Stimulated activated CD4-positive, alpha-beta T cell treated with anti-CD3 and anti-CD28 coated beads, Interleukin-4, amount 100 ng/mL, for 1 hour (primary cell): ENCODE measurements around the gene SLC4A8.
"Not testable (repeated sequence)": the region's sequence is repeated elsewhere in the genome, so short reads cannot be mapped to it uniquely, and the experiment has no call there.

Source experiments
- DNase-seq: peaks from one replicate; pipeline ENCODE4 v3.0.0-alpha.2; 2020

The SLC4A8 gene

GRCh38 chr12:51482929-51483697 is 58.5 kb downstream of the SLC4A8 start:
- DNase-seq: peak; percentile 9

- no peak for DNase-seq
These were observed 59.5 kb downstream of the SLC4A8 start for GRCh38 chr12:51484119-51484518.

- no peak for DNase-seq
These were observed 63.6 kb downstream of the SLC4A8 start for GRCh38 chr12:51488281-51488680.

GRCh38 chr12:51493281-51493680 is 68.7 kb downstream of the SLC4A8 start:
- no peak for DNase-seq

GRCh38 chr12:51496895-51497294 is 72.3 kb downstream of the SLC4A8 start:
- DNase-seq: no peak

- no peak for DNase-seq
These were observed 80.2 kb downstream of the SLC4A8 start for GRCh38 chr12:51504851-51505250.

GRCh38 chr12:51505360-51506105 is 80.9 kb downstream of the SLC4A8 start:
- DNase-seq: no peak

GRCh38 chr12:51507178-51507577 is 82.5 kb downstream of the SLC4A8 start:
- no peak for DNase-seq

- DNase-seq: no peak
These were observed 83.7 kb downstream of the SLC4A8 start for GRCh38 chr12:51508285-51508684.

- no peak for DNase-seq
These were observed 87.1 kb downstream of the SLC4A8 start for GRCh38 chr12:51511546-51512260.

GRCh38 chr12:51512438-51512837 is 87.8 kb downstream of the SLC4A8 start:
- no peak for DNase-seq

GRCh38 chr12:51515037-51515436 is 90.4 kb downstream of the SLC4A8 start:
- not testable (repeated sequence) for DNase-seq

- DNase-seq: no peak
These were observed 92.7 kb downstream of the SLC4A8 start for GRCh38 chr12:51517316-51517715.

- DNase-seq: no peak
These were observed 93.2 kb downstream of the SLC4A8 start for GRCh38 chr12:51517800-51518199.

GRCh38 chr12:51519755-51520154 is 95.1 kb downstream of the SLC4A8 start:
- DNase-seq: no peak

- no peak for DNase-seq
These were observed 96.1 kb downstream of the SLC4A8 start for GRCh38 chr12:51520576-51521325.

- no peak for DNase-seq
These were observed 97.1 kb downstream of the SLC4A8 start for GRCh38 chr12:51521554-51522276.

GRCh38 chr12:51522696-51523095 is 98.1 kb downstream of the SLC4A8 start:
- DNase-seq: no peak

GRCh38 chr12:51524386-51524901 is 99.8 kb downstream of the SLC4A8 start:
- no peak for DNase-seq

- no peak for DNase-seq
These were observed 100.9 kb downstream of the SLC4A8 start for GRCh38 chr12:51525518-51525917.

- DNase-seq: no peak
These were observed 103.3 kb downstream of the SLC4A8 start for GRCh38 chr12:51527966-51528365.
